GM18499 (cell line): ENCODE results near the gene CCDC63.

Experiments used
- ATAC-seq: cut with Tn5 transposase; IDR thresholded peaks from one replicate; pipeline ENCODE4 v1.9.1; 2021; ENCODE audit warnings: moderate number of reproducible peaks; ENCODE audit not compliant: insufficient read depth, unreplicated experiment

Gene CCDC63

GRCh38 chr12:110917961-110918360, 71.2 kb downstream of the CCDC63 start:
- no peak for ATAC-seq

GRCh38 chr12:110919720-110920119, 72.9 kb downstream of the CCDC63 start:
- no peak for ATAC-seq

- no peak for ATAC-seq
Observed at GRCh38 chr12:110920324-110920910, 73.6 kb downstream of the CCDC63 start, which contains the start of gene MYL2. MYL2 (minus strand) TSS chr12:110920579; CDS start chr12:110920529, 50 bp downstream.

- no peak for ATAC-seq
Observed at GRCh38 chr12:110921262-110921661, 74.5 kb downstream of the CCDC63 start.

GRCh38 chr12:110922652-110923051, 75.9 kb downstream of the CCDC63 start:
- ATAC-seq = no peak

- no peak for ATAC-seq
Observed at GRCh38 chr12:110923192-110923591, 76.4 kb downstream of the CCDC63 start.

- ATAC-seq = no peak
Observed at GRCh38 chr12:110923692-110924334, 77.0 kb downstream of the CCDC63 start.

- no peak for ATAC-seq
Observed at GRCh38 chr12:110927546-110927945, 80.8 kb downstream of the CCDC63 start.

GRCh38 chr12:110928700-110929099, 81.9 kb downstream of the CCDC63 start:
- no peak for ATAC-seq

- no peak for ATAC-seq
Observed at GRCh38 chr12:110929818-110930217, 83.0 kb downstream of the CCDC63 start.

GRCh38 chr12:110930348-110931314, 83.8 kb downstream of the CCDC63 start:
- no peak for ATAC-seq

GRCh38 chr12:110931315-110931728, 84.5 kb downstream of the CCDC63 start:
- no peak for ATAC-seq

GRCh38 chr12:110932046-110932445, 85.3 kb downstream of the CCDC63 start:
- no peak for ATAC-seq

GRCh38 chr12:110933326-110933974, 86.7 kb downstream of the CCDC63 start:
- no peak for ATAC-seq

GRCh38 chr12:110934093-110934852, 87.5 kb downstream of the CCDC63 start:
- ATAC-seq = no peak

- no peak for ATAC-seq
Observed at GRCh38 chr12:110935588-110935987, 88.8 kb downstream of the CCDC63 start.

- ATAC-seq = no peak
Observed at GRCh38 chr12:110936367-110937103, 89.7 kb downstream of the CCDC63 start.

GRCh38 chr12:110937104-110937641, 90.4 kb downstream of the CCDC63 start:
- no peak for ATAC-seq

- ATAC-seq = no peak
Observed at GRCh38 chr12:110940296-110940695, 93.5 kb downstream of the CCDC63 start.
